WTC11 (cell line): ENCODE data around the gene SNRPA1.

Experiments used
- ZNF416 ChIP-seq: fragments of 250-450 bp; sonication (Bioruptor Pico); IDR thresholded peaks from 2 replicates; pipeline ENCODE4 v1.9.0; 2021; ENCODE audit warnings: mild to moderate bottlenecking, inconsistent platforms
- TF ChIP-seq, protein P1 (sequence below): fragments of 200-600 bp; IDR thresholded peaks from 2 replicates; pipeline ENCODE4 v1.8.0; 2022; ENCODE audit warnings: antibody characterized with exemption

DNA sequence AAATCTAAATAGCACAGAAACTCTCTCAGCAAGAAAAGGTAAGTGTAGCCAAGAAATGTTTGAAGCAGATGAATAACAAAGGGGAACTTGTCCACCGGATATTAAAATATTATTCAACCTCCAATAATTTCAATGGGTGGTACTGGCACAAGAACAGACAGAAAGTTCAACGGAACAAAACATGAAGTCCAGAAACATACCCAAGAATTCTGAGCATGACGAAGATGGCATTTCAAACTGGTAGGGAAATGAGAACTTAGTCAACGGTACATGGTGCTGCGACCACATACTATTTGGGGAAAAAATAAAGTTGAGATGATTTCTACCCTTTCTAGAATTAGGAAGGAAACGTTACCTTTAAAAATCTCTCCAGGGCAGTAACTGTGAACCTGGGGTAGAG lies 48.7 kb downstream of the SNRPA1 start:
- TF ChIP-seq, protein P1, sequence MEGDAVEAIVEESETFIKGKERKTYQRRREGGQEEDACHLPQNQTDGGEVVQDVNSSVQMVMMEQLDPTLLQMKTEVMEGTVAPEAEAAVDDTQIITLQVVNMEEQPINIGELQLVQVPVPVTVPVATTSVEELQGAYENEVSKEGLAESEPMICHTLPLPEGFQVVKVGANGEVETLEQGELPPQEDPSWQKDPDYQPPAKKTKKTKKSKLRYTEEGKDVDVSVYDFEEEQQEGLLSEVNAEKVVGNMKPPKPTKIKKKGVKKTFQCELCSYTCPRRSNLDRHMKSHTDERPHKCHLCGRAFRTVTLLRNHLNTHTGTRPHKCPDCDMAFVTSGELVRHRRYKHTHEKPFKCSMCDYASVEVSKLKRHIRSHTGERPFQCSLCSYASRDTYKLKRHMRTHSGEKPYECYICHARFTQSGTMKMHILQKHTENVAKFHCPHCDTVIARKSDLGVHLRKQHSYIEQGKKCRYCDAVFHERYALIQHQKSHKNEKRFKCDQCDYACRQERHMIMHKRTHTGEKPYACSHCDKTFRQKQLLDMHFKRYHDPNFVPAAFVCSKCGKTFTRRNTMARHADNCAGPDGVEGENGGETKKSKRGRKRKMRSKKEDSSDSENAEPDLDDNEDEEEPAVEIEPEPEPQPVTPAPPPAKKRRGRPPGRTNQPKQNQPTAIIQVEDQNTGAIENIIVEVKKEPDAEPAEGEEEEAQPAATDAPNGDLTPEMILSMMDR: no peak
- TF ChIP-seq ZNF416: no peak
